ENCODE results near the gene GIN1.
A peak's percentile ranks its signal among the peaks of the same experiment; 100 is the strongest.

GRCh38 chr5:103119765-103120606 lies at the start of gene GIN1, which contains the start of gene PPIP5K2:
- TF ChIP-seq POLR2A (IDR thresholded peaks at IDR 0.05; ENCODE audit: low read depth, low read length), result peak; percentile 94
- peak; percentile 86 for TF ChIP-seq TAF1 (IDR thresholded peaks at IDR 0.05; ENCODE audit: low read depth, low read length)
